ENCODE results near the gene CREB5.

Gene CREB5

DNA sequence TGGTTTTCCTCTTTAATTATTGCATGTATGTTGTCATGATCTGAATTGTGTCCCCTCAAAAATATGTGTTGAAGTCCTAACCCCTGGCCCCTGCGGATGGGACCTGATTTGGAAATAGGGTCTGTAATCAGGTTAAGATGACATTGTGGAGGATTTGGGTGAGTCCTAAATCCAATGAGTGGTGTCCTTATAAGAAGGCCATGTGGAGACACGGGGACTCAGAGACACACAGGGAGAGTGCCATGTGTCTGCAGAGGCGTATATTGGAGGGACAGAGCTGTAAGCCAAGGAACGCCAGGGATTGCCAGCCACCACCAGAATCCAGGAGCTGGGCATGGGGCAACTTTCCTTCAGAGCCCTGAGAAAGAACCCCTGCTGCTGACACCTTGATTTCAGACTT, 171.9 kb downstream of the CREB5 start:
- TF ChIP-seq CEBPB (IDR thresholded peaks at IDR 0.05) (no peak), TAF1 (IDR thresholded peaks at IDR 0.05; ENCODE audit: low read depth) (no peak), RAD21 (IDR thresholded peaks at IDR 0.05; ENCODE audit: low read depth) (no peak), FOXM1 (IDR thresholded peaks at IDR 0.05; ENCODE audit: borderline replicate concordance, low read depth) (no peak), EGR1 (IDR thresholded peaks at IDR 0.05) (no peak), EP300 (IDR thresholded peaks at IDR 0.05; ENCODE audit: borderline replicate concordance) (no peak), REST (IDR thresholded peaks at IDR 0.05; ENCODE audit: low read depth) (no peak)

DNA sequence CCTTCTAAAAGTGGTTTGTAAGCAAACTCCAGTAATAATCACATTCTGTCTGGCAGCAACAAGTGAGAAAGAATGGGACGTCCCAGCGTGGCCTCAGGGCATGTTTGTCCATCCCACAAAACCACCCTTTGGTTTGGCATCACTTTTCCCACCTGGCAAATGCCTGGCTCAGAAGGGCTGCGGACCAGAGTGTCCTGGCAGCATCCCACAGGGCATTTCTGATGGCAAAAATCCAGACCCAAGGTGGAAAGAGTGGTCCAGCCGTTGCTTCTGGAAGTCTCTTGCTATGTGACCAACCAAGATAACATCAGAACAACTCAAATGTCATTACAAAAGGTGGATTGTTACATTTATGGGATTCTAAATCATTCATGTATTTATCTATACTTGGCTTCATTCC, 174.4 kb downstream of the CREB5 start:
- TF ChIP-seq REST (IDR thresholded peaks at IDR 0.05; ENCODE audit: low read depth) (no peak), CEBPB (IDR thresholded peaks at IDR 0.05) (no peak), ZBTB7A (IDR thresholded peaks at IDR 0.05; ENCODE audit: low read depth) (no peak), CREB1 (IDR thresholded peaks at IDR 0.05; ENCODE audit: low read depth) (no peak), TEAD4 (IDR thresholded peaks at IDR 0.05) (no peak), MAX (IDR thresholded peaks at IDR 0.05) (no peak), EP300 (IDR thresholded peaks at IDR 0.05; ENCODE audit: borderline replicate concordance) (no peak), TCF12 (IDR thresholded peaks at IDR 0.05; ENCODE audit: low read depth) (no peak), RAD21 (IDR thresholded peaks at IDR 0.05; ENCODE audit: low read depth) (no peak), YY1 (IDR thresholded peaks at IDR 0.05; ENCODE audit: low read depth) (no peak), NFIC (IDR thresholded peaks at IDR 0.05) (no peak), FOXM1 (IDR thresholded peaks at IDR 0.05; ENCODE audit: borderline replicate concordance, low read depth) (no peak), EGR1 (IDR thresholded peaks at IDR 0.05) (no peak), TAF1 (IDR thresholded peaks at IDR 0.05; ENCODE audit: low read depth) (no peak)
- TF ChIP-seq, protein P1, sequence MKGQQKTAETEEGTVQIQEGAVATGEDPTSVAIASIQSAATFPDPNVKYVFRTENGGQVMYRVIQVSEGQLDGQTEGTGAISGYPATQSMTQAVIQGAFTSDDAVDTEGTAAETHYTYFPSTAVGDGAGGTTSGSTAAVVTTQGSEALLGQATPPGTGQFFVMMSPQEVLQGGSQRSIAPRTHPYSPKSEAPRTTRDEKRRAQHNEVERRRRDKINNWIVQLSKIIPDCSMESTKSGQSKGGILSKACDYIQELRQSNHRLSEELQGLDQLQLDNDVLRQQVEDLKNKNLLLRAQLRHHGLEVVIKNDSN (IDR thresholded peaks at IDR 0.05), result no peak

GRCh38 chr7:28587211-28587610, 174.9 kb downstream of the CREB5 start:
- no peak for TF ChIP-seq CREB1 (IDR thresholded peaks at IDR 0.05; ENCODE audit: low read depth)
- TF ChIP-seq YY1 (IDR thresholded peaks at IDR 0.05; ENCODE audit: low read depth), result no peak
- TF ChIP-seq ZBTB7A (IDR thresholded peaks at IDR 0.05; ENCODE audit: low read depth), result no peak
- no peak for TF ChIP-seq FOXM1 (IDR thresholded peaks at IDR 0.05; ENCODE audit: borderline replicate concordance, low read depth)

DNA sequence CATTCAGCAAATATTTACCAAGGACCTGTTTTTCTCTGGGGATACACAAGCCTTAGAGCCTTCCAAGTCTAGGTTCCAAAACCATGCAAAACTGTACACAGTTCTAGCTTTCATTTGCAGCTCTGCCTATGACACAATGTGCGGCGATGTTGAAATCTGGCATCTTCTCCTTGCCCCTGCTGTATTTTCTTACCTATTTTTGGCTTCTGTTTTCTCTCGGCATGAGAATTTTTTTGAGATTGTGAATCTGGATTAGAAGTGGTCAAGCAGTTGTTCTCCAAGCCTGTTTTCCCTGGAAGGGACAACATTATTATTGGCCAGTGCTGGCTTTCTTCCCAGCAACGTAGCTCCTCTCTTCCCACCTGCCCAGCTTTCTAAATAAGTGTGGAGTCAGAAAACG, 176.3 kb downstream of the CREB5 start:
- no peak for TF ChIP-seq EGR1 (IDR thresholded peaks at IDR 0.05)
- TF ChIP-seq CREB1 (IDR thresholded peaks at IDR 0.05; ENCODE audit: low read depth), result no peak
- no peak for TF ChIP-seq FOXM1 (IDR thresholded peaks at IDR 0.05; ENCODE audit: borderline replicate concordance, low read depth)
- no peak for TF ChIP-seq YY1 (IDR thresholded peaks at IDR 0.05; ENCODE audit: low read depth)
- TF ChIP-seq, protein P1 (IDR thresholded peaks at IDR 0.05), result no peak
- no peak for TF ChIP-seq CEBPB (IDR thresholded peaks at IDR 0.05)
- TF ChIP-seq TAF1 (IDR thresholded peaks at IDR 0.05; ENCODE audit: low read depth), result no peak
- TF ChIP-seq TEAD4 (IDR thresholded peaks at IDR 0.05), result no peak
- TF ChIP-seq EP300 (IDR thresholded peaks at IDR 0.05; ENCODE audit: borderline replicate concordance), result no peak

GRCh38 chr7:28591041-28591674, 178.8 kb downstream of the CREB5 start:
- TF ChIP-seq REST (IDR thresholded peaks at IDR 0.05; ENCODE audit: low read depth), result no peak
- TF ChIP-seq TCF12 (IDR thresholded peaks at IDR 0.05; ENCODE audit: low read depth), result no peak
- no peak for TF ChIP-seq EGR1 (IDR thresholded peaks at IDR 0.05)
- TF ChIP-seq EP300 (IDR thresholded peaks at IDR 0.05; ENCODE audit: borderline replicate concordance), result no peak
- TF ChIP-seq CREB1 (IDR thresholded peaks at IDR 0.05; ENCODE audit: low read depth), result no peak
- TF ChIP-seq, protein P1 (IDR thresholded peaks at IDR 0.05), result no peak
- TF ChIP-seq TAF1 (IDR thresholded peaks at IDR 0.05; ENCODE audit: low read depth), result no peak
- TF ChIP-seq TEAD4 (IDR thresholded peaks at IDR 0.05), result no peak
- TF ChIP-seq YY1 (IDR thresholded peaks at IDR 0.05; ENCODE audit: low read depth), result no peak
- TF ChIP-seq CEBPB (IDR thresholded peaks at IDR 0.05), result no peak
- TF ChIP-seq RAD21 (IDR thresholded peaks at IDR 0.05; ENCODE audit: low read depth), result no peak
- no peak for TF ChIP-seq FOXM1 (IDR thresholded peaks at IDR 0.05; ENCODE audit: borderline replicate concordance, low read depth)
